Muscle layer of colon (tissue), 2 donors: Measurements from ENCODE around the gene CIRBP.

Source experiments
- H3K27ac ChIP-seq: one replicate; pipeline ENCODE4 v1.7.0; 2013; ENCODE audit warnings: low read depth, mild to moderate bottlenecking, low read length, moderate library complexity
- H3K27me3 ChIP-seq, 2 donors: one replicate each; pipeline ENCODE4 v1.7.0; 2013; ENCODE audit warnings: low read length in 2 of 2, mild to moderate bottlenecking in 2 of 2; ENCODE audit not compliant: insufficient read depth in 2 of 2, control insufficient read depth in 1 of 2
- H3K36me3 ChIP-seq: one replicate; pipeline ENCODE4 v1.7.0; 2013; ENCODE audit warnings: mild to moderate bottlenecking, low read length; ENCODE audit not compliant: insufficient read depth
- H3K4me1 ChIP-seq: one replicate; pipeline ENCODE4 v1.7.0; 2013; ENCODE audit warnings: mild to moderate bottlenecking, low read length; ENCODE audit not compliant: insufficient read depth
- H3K4me3 ChIP-seq, 2 donors: one replicate each; pipeline ENCODE4 v1.7.0; 2013; ENCODE audit warnings: low read length in 2 of 2, low read depth in 1 of 2, mild to moderate bottlenecking in 1 of 2, moderate library complexity in 1 of 2
- H3K9ac ChIP-seq: one replicate; pipeline ENCODE4 v1.7.0; 2013; ENCODE audit warnings: low read length
- H3K9me3 ChIP-seq: one replicate; pipeline ENCODE4 v1.7.0; 2013; ENCODE audit warnings: mild to moderate bottlenecking, low read length
- donor health status: abdominal sarcoma.
- donor health status: Adenocarcinoma of cecum.

The CIRBP gene

GRCh38 chr19:1269065-1269477 lies at the start of gene CIRBP:
Gene CIRBP, plus strand, starts transcription at chr19:1269332. Its CDS starts 1,602 bp downstream, at chr19:1270934.
- Histone ChIP-seq H3K9me3 (no peaks in the 10 kb centered on the region), H3K27me3 (no peaks in the 10 kb centered on the region), H3K4me1 (peaks cover 63% of the 10 kb centered on the region), H3K4me3 (peak within 1 kb of the TSS; percentile 76 to 83), H3K36me3 (peaks cover 36% of the 10 kb centered on the region), H3K9ac (peak within 1 kb of the TSS; percentile 91), H3K27ac (peak within 1 kb of the TSS; percentile 98)

- H3K27ac ChIP-seq = no peak overlapping the region
- peaks cover 28% of the 10 kb centered on the region for H3K36me3 ChIP-seq
- no peak overlapping the region for H3K9ac ChIP-seq
These were observed 49.2 kb upstream of the CIRBP start for GRCh38 chr19:1219786-1220476.

GRCh38 chr19:1220477-1220930 lies 48.6 kb upstream of the CIRBP start:
- H3K9me3 ChIP-seq = no peaks in the 10 kb centered on the region
- H3K27me3 ChIP-seq = no peaks in the 10 kb centered on the region
- H3K36me3 ChIP-seq = peaks cover 28% of the 10 kb centered on the region
- H3K27ac ChIP-seq = no peak overlapping the region
- H3K4me1 ChIP-seq = peaks cover 41% of the 10 kb centered on the region
- H3K9ac ChIP-seq = no peak overlapping the region
- no peak overlapping the region for H3K4me3 ChIP-seq

More at GRCh38 chr19:1219786-1220476, 49.2 kb upstream of the CIRBP start:
- no peaks in the 10 kb centered on the region for H3K9me3 ChIP-seq
- H3K27me3 ChIP-seq = no peaks in the 10 kb centered on the region
- peaks cover 47% of the 10 kb centered on the region for H3K4me1 ChIP-seq
- no peak overlapping the region for H3K4me3 ChIP-seq

GRCh38 chr19:1220976-1221903 lies 47.9 kb upstream of the CIRBP start:
- peaks cover 28% of the 10 kb centered on the region for H3K36me3 ChIP-seq
- peak overlapping the region; percentile 72 for H3K27ac ChIP-seq

GRCh38 chr19:1221904-1222255 lies 47.3 kb upstream of the CIRBP start:
- Histone ChIP-seq H3K4me1 (peaks cover 28% of the 10 kb centered on the region), H3K9me3 (no peaks in the 10 kb centered on the region), H3K4me3 (no peak overlapping the region), H3K36me3 (peaks cover 28% of the 10 kb centered on the region), H3K27ac (peak overlapping the region; percentile 72), H3K27me3 (no peaks in the 10 kb centered on the region), H3K9ac (no peak overlapping the region)

More at GRCh38 chr19:1220976-1221903, 47.9 kb upstream of the CIRBP start:
- Histone ChIP-seq H3K4me1 (peaks cover 34% of the 10 kb centered on the region), H3K9ac (no peak overlapping the region), H3K9me3 (no peaks in the 10 kb centered on the region), H3K4me3 (no peak overlapping the region), H3K27me3 (no peaks in the 10 kb centered on the region)

GRCh38 chr19:1222394-1222793 lies 46.7 kb upstream of the CIRBP start:
- H3K9ac ChIP-seq = no peak overlapping the region

GRCh38 chr19:1223018-1223855 lies 45.9 kb upstream of the CIRBP start:
- Histone ChIP-seq H3K4me1 (peaks cover 14% of the 10 kb centered on the region), H3K9me3 (no peaks in the 10 kb centered on the region), H3K9ac (no peak overlapping the region), H3K36me3 (peaks cover 28% of the 10 kb centered on the region), H3K27me3 (no peaks in the 10 kb centered on the region), H3K27ac (no peak overlapping the region), H3K4me3 (no peak overlapping the region)

More at GRCh38 chr19:1222394-1222793, 46.7 kb upstream of the CIRBP start:
- Histone ChIP-seq H3K9me3 (no peaks in the 10 kb centered on the region), H3K4me3 (no peak overlapping the region), H3K27me3 (no peaks in the 10 kb centered on the region), H3K4me1 (peaks cover 23% of the 10 kb centered on the region), H3K36me3 (peaks cover 28% of the 10 kb centered on the region), H3K27ac (peak overlapping the region; percentile 72)

- Histone ChIP-seq H3K27me3 (no peaks in the 10 kb centered on the region), H3K27ac (no peak overlapping the region), H3K4me1 (peaks cover 7% of the 10 kb centered on the region), H3K9me3 (no peaks in the 10 kb centered on the region), H3K36me3 (peaks cover 28% of the 10 kb centered on the region), H3K9ac (no peak overlapping the region), H3K4me3 (no peak overlapping the region)
These were observed 44.9 kb upstream of the CIRBP start for GRCh38 chr19:1224047-1224825.

- Histone ChIP-seq H3K4me3 (no peak overlapping the region), H3K4me1 (peaks cover 7% of the 10 kb centered on the region), H3K27me3 (no peaks in the 10 kb centered on the region), H3K27ac (no peak overlapping the region), H3K9ac (no peak overlapping the region), H3K36me3 (peaks cover 28% of the 10 kb centered on the region), H3K9me3 (no peaks in the 10 kb centered on the region)
These were observed 44.3 kb upstream of the CIRBP start for GRCh38 chr19:1224847-1225246.

- no peaks in the 10 kb centered on the region for H3K9me3 ChIP-seq
- no peak overlapping the region for H3K9ac ChIP-seq
- no peak overlapping the region for H3K27ac ChIP-seq
- no peaks in the 10 kb centered on the region for H3K27me3 ChIP-seq
- peaks cover 23% of the 10 kb centered on the region for H3K36me3 ChIP-seq
- H3K4me1 ChIP-seq = peaks cover 7% of the 10 kb centered on the region
- no peak overlapping the region for H3K4me3 ChIP-seq
These were observed 43.5 kb upstream of the CIRBP start for GRCh38 chr19:1225440-1226226.
